Astrocyte (in vitro differentiated cells and primary cell): ENCODE measurements around the gene CREB3L4. TPM values are rescaled to one million over a fixed set of nuclear protein-coding genes. Genes with fewer than 3 reads are reported as not detected.

Source experiments
- DNase-seq: peaks from one replicate; pipeline ENCODE4 v3.0.0-alpha.2; 2010; ENCODE audit warnings: low read depth
- FAIRE-seq: peaks from 2 replicates; lab custom pipeline; 2011; peaks lifted over from hg19 to GRCh38; lab: Jason Lieb, UNC
- H2AFZ ChIP-seq: 2 replicates; pipeline ENCODE4 v1.6.0; 2012; ENCODE audit warnings: low read depth, low read length, inconsistent platforms
- H3K27ac ChIP-seq: 2 replicates; pipeline ENCODE4 v1.5.1; 2011; ENCODE audit warnings: low read depth, low read length, inconsistent platforms
- H3K27me3 ChIP-seq: 2 replicates; pipeline ENCODE4 v1.6.0; 2011; ENCODE audit warnings: low read length, inconsistent platforms; ENCODE audit not compliant: insufficient read depth
- H3K36me3 ChIP-seq: 2 replicates; pipeline ENCODE4 v1.5.1; 2011; ENCODE audit warnings: low read length, inconsistent platforms; ENCODE audit not compliant: insufficient read depth
- H3K4me1 ChIP-seq: 2 replicates; pipeline ENCODE4 v1.5.1; 2011; ENCODE audit warnings: low read length, inconsistent platforms; ENCODE audit not compliant: insufficient read depth
- H3K4me2 ChIP-seq: 2 replicates; pipeline ENCODE4 v1.6.0; 2012; ENCODE audit warnings: low read length, inconsistent platforms
- H3K4me3 ChIP-seq: 2 replicates; pipeline ENCODE4 v1.5.1; 2011; ENCODE audit warnings: low read depth, mild to moderate bottlenecking, low read length, inconsistent platforms; ENCODE audit not compliant: insufficient read depth
- H3K79me2 ChIP-seq: 2 replicates; pipeline ENCODE4 v1.6.0; 2012; ENCODE audit warnings: mild to moderate bottlenecking, low read length, inconsistent platforms; ENCODE audit not compliant: insufficient read depth
- H3K9ac ChIP-seq: 2 replicates; pipeline ENCODE4 v1.6.0; 2012; ENCODE audit warnings: mild to moderate bottlenecking, low read length, inconsistent platforms
- H3K9me3 ChIP-seq: 2 replicates; pipeline ENCODE4 v1.5.1; 2012; ENCODE audit warnings: low read depth, mild to moderate bottlenecking, low read length, inconsistent platforms; ENCODE audit not compliant: insufficient read depth
- H4K20me1 ChIP-seq: 2 replicates; pipeline ENCODE4 v1.6.0; 2012; ENCODE audit warnings: low read length, inconsistent platforms; ENCODE audit not compliant: insufficient read depth
- H3K27ac Mint-ChIP-seq: one replicate; pipeline ENCODE4 v1.8.0; 2021; ENCODE audit warnings: mild to moderate bottlenecking, mixed read lengths; ENCODE audit not compliant: unreplicated experiment
- H3K27me3 Mint-ChIP-seq: one replicate; pipeline ENCODE4 v1.8.0; 2021; ENCODE audit warnings: low read depth, mixed read lengths; ENCODE audit not compliant: unreplicated experiment
- H3K36me3 Mint-ChIP-seq: one replicate; pipeline ENCODE4 v1.8.0; 2021; ENCODE audit warnings: low read depth, mixed read lengths; ENCODE audit not compliant: unreplicated experiment
- H3K4me1 Mint-ChIP-seq: one replicate; pipeline ENCODE4 v1.8.0; 2021; ENCODE audit warnings: low read depth, mixed read lengths; ENCODE audit not compliant: unreplicated experiment
- H3K4me3 Mint-ChIP-seq: one replicate; pipeline ENCODE4 v1.8.0; 2021; ENCODE audit warnings: mild to moderate bottlenecking, moderate library complexity, mixed read lengths; ENCODE audit not compliant: unreplicated experiment
- H3K9me3 Mint-ChIP-seq: one replicate; pipeline ENCODE4 v1.8.0; 2021; ENCODE audit warnings: mild to moderate bottlenecking, mixed read lengths; ENCODE audit not compliant: unreplicated experiment
- CTCF ChIP-seq: IDR thresholded peaks from 2 replicates; pipeline ENCODE4 v1.5.1; 2011; ENCODE audit warnings: low read depth, mild to moderate bottlenecking, inconsistent platforms, low read length, moderate library complexity; ENCODE audit not compliant: insufficient read depth
- EZH2 ChIP-seq: IDR thresholded peaks from 2 replicates; pipeline ENCODE4 v1.6.1; 2012; ENCODE audit warnings: mild to moderate bottlenecking, low read length, inconsistent platforms; ENCODE audit not compliant: insufficient read depth
- total RNA-seq: library from RNA; stranded (reverse); gene quantifications from 2 replicates; pipeline ENCODE4 v1.2.1, GENCODE V29; 2021

CREB3L4 gene
- total RNA-seq, 1 donor from 2014 or later: 5.3 TPM

GRCh38 chr1:153984123-153984894, 16.6 kb downstream of the CREB3L4 start:
- H3K4me2 ChIP-seq: peak overlapping the region; percentile 100
- FAIRE-seq (no peak), DNase-seq (no peak)
- peaks cover 28% of the 10 kb centered on the region for H3K79me2 ChIP-seq
- H4K20me1 ChIP-seq: peaks cover 8% of the 10 kb centered on the region
- no peak overlapping the region for H2AFZ ChIP-seq
- no peaks in the 10 kb centered on the region for H3K27me3 ChIP-seq
- no peaks in the 10 kb centered on the region for H3K9me3 Mint-ChIP-seq
- H3K27me3 Mint-ChIP-seq: no peaks in the 10 kb centered on the region
- peaks cover 11% of the 10 kb centered on the region for H3K4me1 Mint-ChIP-seq
- H3K9me3 ChIP-seq: no peaks in the 10 kb centered on the region
- no peak for TF ChIP-seq EZH2
- no peak for TF ChIP-seq CTCF
- peak overlapping the region; percentile 99 for H3K9ac ChIP-seq
- peak overlapping the region; percentile 100 for H3K4me3 ChIP-seq
- H3K36me3 ChIP-seq: peaks cover 13% of the 10 kb centered on the region
- no peak overlapping the region for H3K27ac Mint-ChIP-seq
- peaks cover 17% of the 10 kb centered on the region for H3K4me1 ChIP-seq
- H3K27ac ChIP-seq: no peak overlapping the region
- peak overlapping the region; percentile 99 for H3K4me3 Mint-ChIP-seq
- peaks cover 10% of the 10 kb centered on the region for H3K36me3 Mint-ChIP-seq

DNA sequence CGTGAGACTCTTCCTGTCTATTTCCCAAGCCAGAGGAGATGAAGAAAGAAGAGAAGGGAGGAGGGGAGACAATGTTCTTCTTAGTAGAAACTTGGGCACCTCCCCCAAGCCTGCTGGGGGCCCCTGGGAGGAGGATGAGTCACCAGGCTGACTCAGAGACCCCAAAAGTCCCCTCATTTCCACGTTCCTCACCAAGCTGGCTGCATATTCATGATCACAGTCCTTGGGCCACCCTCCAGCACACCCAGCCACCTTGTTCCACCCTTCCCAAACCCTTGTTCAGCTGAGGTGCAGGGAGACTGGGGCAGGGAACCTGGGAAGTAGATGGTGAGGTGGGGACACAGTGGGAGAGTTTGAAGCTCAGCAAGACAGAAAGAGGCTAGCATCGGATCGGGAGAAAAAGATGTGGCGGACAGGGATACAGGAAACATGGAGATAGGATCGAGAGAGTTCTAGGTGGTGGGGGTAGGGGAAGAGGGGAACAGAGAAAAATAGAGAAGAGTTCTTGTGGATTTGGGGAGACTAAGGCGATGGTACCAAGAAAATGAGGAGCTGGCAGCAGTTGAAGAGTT, 17.7 kb downstream of the CREB3L4 start:
- Histone ChIP-seq H3K9me3 (no peaks in the 10 kb centered on the region), H3K9ac (peak overlapping the region; percentile 99), H3K27me3 (no peaks in the 10 kb centered on the region), H3K4me3 (peak overlapping the region; percentile 100), H4K20me1 (peaks cover 8% of the 10 kb centered on the region), H3K4me1 (peaks cover 17% of the 10 kb centered on the region), H3K4me2 (peak overlapping the region; percentile 100), H3K79me2 (peaks cover 28% of the 10 kb centered on the region), H3K36me3 (peaks cover 13% of the 10 kb centered on the region), H3K27ac (peak overlapping the region; percentile 88), H2AFZ (peak overlapping the region; percentile 83)
- peaks cover 10% of the 10 kb centered on the region for H3K36me3 Mint-ChIP-seq
- H3K4me3 Mint-ChIP-seq: peak overlapping the region; percentile 99
- no peaks in the 10 kb centered on the region for H3K9me3 Mint-ChIP-seq
- DNase-seq: peak; percentile 50
- no peaks in the 10 kb centered on the region for H3K27me3 Mint-ChIP-seq
- peak overlapping the region; percentile 92 for H3K27ac Mint-ChIP-seq
- peaks cover 11% of the 10 kb centered on the region for H3K4me1 Mint-ChIP-seq
- no peak for FAIRE-seq
- no peak for TF ChIP-seq CTCF
- no peak for TF ChIP-seq EZH2
